ENCODE measurements around the gene METAP1D. TPM values are rescaled to one million over a fixed set of nuclear protein-coding genes. Genes with fewer than 3 reads are reported as not detected.
"Not testable (repeated sequence)": the region's sequence is repeated elsewhere in the genome, so short reads cannot be mapped to it uniquely, and the experiment has no call there.

Gene METAP1D
- total and polyA plus RNA-seq, 8 donors = 2.9 to 16.2 (median 4.7) TPM

GRCh38 chr2:171966688-171967087 lies 33.1 kb upstream of the METAP1D start:
- Histone ChIP-seq H3K4me1 (no peaks in the 10 kb centered on the region), H3K27ac (no peak overlapping the region), H3K27me3 (no peaks in the 10 kb centered on the region), H3K9me3 (no peaks in the 10 kb centered on the region), H3K4me3 (no peak overlapping the region), H3K36me3 (peaks cover 17 to 63% (median 51%) of the 10 kb centered on the region in 4 donors)
- DNase-seq = no peak
- intact Hi-C loops (cut with DNase I; ENCODE audit: low total_unique reads) = no loop called here
- TF ChIP-seq POLR2A (IDR thresholded peaks at IDR 0.05) (no peak), CTCF (IDR thresholded peaks at IDR 0.05) (no peak), POLR2AphosphoS5 (IDR thresholded peaks at IDR 0.05) (no peak), EP300 (IDR thresholded peaks at IDR 0.05) (no peak)

- Histone ChIP-seq H3K9me3 (no peaks in the 10 kb centered on the region), H3K27me3 (no peaks in the 10 kb centered on the region), H3K4me1 (no peaks in the 10 kb centered on the region), H3K27ac (no peak overlapping the region), H3K4me3 (no peak overlapping the region), H3K36me3 (peaks cover 17 to 74% (median 60%) of the 10 kb centered on the region in 4 donors)
- TF ChIP-seq POLR2A (IDR thresholded peaks at IDR 0.05) = no peak
- no peak for TF ChIP-seq POLR2AphosphoS5 (IDR thresholded peaks at IDR 0.05)
- no peak for TF ChIP-seq CTCF (IDR thresholded peaks at IDR 0.05)
- no peak for TF ChIP-seq EP300 (IDR thresholded peaks at IDR 0.05)
- intact Hi-C loops (cut with DNase I; ENCODE audit: low total_unique reads) = no loop called here
- DNase-seq = no peak
These were observed 31.2 kb upstream of the METAP1D start for GRCh38 chr2:171968509-171968908.

- Histone ChIP-seq H3K27ac (no peak overlapping the region), H3K4me1 (no peaks in the 10 kb centered on the region), H3K27me3 (no peaks in the 10 kb centered on the region), H3K36me3 (peaks cover 11 to 81% (median 52%) of the 10 kb centered on the region in 4 donors), H3K9me3 (no peaks in the 10 kb centered on the region), H3K4me3 (no peak overlapping the region)
- DNase-seq = no peak
- TF ChIP-seq CTCF (IDR thresholded peaks at IDR 0.05) (no peak), EP300 (IDR thresholded peaks at IDR 0.05) (no peak), POLR2A (IDR thresholded peaks at IDR 0.05) (no peak), POLR2AphosphoS5 (IDR thresholded peaks at IDR 0.05) (no peak)
- WGBS, 5 donors = 97 to 100% (median 100%) methylated on average over 2 of the region's 2 CpGs
- intact Hi-C loops (cut with DNase I; ENCODE audit: low total_unique reads) = no loop called here
These were observed 27.3 kb upstream of the METAP1D start for GRCh38 chr2:171972329-171972982.

GRCh38 chr2:171979103-171979502 lies 20.6 kb upstream of the METAP1D start:
- intact Hi-C loops (cut with DNase I; ENCODE audit: low total_unique reads) = no loop called here
- 94 to 99% (median 99%) methylated on average over 4 of the region's 4 CpGs for WGBS, 5 donors
- no peak overlapping the region for H3K4me3 ChIP-seq

GRCh38 chr2:171983924-171984323 lies 15.8 kb upstream of the METAP1D start:
- H3K9me3 ChIP-seq; H3K4me3 ChIP-seq; H3K27ac ChIP-seq; H3K4me1 ChIP-seq; DNase-seq; H3K27me3 ChIP-seq; intact Hi-C loops (cut with DNase I; ENCODE audit: low total_unique reads): not testable (repeated sequence)
- 92 to 100% (median 100%) methylated on average over 1 of the region's 1 CpG for whole genome bisulfite sequencing, 5 donors
- peaks cover 12 to 61% (median 48%) of the 10 kb centered on the region in 4 donors for H3K36me3 ChIP-seq

More at GRCh38 chr2:171979103-171979502, 20.6 kb upstream of the METAP1D start:
- TF ChIP-seq POLR2A (IDR thresholded peaks at IDR 0.05) (no peak), CTCF (IDR thresholded peaks at IDR 0.05) (no peak), POLR2AphosphoS5 (IDR thresholded peaks at IDR 0.05) (no peak), EP300 (IDR thresholded peaks at IDR 0.05) (no peak)
- no peak overlapping the region for H3K27ac ChIP-seq
- no peaks in the 10 kb centered on the region for H3K4me1 ChIP-seq
- no peaks in the 10 kb centered on the region for H3K27me3 ChIP-seq
- H3K9me3 ChIP-seq = no peaks in the 10 kb centered on the region
- DNase-seq = no peak
- H3K36me3 ChIP-seq = peaks cover 15 to 91% (median 74%) of the 10 kb centered on the region in 4 donors

Data from stomach (tissue), 9 donors.